Stimulated activated CD4-positive, alpha-beta T cell treated with anti-CD3 and anti-CD28 coated beads, TNF-alpha, amount 100 ng/mL, for 4 hours (primary cell): ENCODE results near the gene SOHLH2.

ENCODE experiments used
- DNase-seq, 3 experiments: peaks; one replicate each; pipeline ENCODE4 v3.0.0-alpha.2; 2020; ENCODE audit warnings: low read depth in 3 of 3

SOHLH2 gene

DNA sequence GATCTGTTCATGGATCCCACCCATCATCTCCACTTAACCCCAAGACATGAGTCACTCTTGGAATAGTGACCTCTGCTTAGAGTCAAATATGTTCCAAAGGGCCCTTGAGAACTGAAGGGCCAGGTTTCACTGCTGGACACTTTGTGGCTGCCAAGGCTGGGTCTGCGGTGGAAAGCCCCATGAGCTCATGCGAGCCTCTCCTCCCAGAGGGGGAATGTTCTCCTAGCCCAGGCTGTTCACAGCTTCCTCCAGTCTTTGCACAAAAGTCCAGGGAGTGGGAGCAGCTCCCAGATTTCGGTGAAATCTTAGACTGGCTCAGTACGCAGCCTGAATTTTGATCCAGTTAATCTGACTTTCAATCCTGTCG, 82.4 kb downstream of the SOHLH2 start:
- no peak for DNase-seq

DNA sequence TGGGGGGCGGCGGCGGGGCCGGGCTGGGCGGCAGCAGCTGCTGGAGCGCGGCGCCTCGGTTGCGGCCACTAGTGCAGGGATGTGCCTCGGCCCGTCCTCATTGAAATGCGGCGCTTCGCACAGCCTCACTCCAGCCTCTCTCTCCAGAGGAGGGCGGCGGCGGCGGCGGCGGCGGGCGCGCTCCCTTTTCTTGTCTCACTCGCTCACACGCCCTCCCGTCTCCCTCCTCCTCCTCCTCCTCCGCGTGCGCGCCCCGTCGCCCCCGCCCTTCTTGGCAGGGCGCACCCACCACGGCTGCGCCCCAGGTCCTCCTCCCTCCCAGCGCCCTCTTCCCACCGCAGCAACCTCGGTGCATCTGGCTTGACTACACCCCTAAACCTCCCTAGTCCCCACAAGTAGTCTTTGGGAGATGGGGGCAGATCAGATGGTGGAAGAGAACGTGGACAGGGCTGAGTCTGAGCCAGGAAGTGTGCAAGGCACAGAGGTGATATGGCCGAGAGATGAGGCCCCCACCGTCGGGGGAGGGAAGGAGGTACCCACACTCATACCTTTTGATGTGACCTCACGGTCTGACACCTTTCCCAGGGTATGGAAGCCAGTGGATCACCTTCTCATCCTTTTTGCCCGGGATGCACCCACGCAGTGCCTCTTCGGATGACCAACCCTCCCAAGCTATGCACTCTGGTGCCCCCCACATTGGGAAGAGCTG, 83.0 kb downstream of the SOHLH2 start, which contains the start of gene DCLK1:
Gene DCLK1, minus strand, starts transcription at position 161 of the 709 bp plus-strand sequence.
- DNase-seq = no peak

GRCh38 chr13:36130552-36131221, 83.7 kb downstream of the SOHLH2 start:
- DNase-seq = no peak

DNA sequence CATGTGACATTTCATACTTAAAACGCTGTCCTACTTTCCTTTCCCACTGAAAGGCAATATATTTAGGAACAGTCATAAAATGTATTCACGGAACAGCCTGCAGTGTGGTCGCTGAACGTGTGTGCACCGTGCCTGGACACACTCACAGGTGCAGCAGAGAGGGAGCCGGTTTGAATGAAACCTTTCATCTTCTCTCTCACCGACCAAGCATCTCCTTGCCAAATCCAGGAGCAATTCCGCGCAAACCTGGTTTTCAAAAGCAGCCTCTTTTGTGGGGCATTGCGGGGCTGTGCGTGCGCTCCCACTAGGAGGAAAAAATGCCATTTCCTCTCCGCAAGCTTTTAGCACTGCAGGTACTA, 84.2 kb downstream of the SOHLH2 start:
- no peak for DNase-seq

DNA sequence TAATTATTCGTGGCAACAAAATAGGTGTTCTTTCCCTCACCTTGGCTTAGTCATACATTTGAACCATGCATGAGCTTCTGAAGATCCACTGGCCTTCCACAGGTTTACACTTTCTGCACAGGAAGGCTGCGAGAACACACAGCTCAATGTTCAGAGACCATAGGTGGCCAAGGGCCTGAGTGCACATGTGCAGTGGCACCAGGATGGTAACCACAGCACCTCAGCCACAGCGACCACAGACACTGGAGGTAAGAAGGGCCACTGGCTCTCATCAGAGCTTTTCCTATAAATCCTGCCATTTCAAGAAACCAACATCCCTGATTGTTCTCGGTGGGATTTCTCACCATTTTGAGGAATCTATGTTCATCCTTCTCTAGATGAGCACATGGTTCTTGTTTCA, 84.8 kb downstream of the SOHLH2 start:
- DNase-seq = no peak

DNA sequence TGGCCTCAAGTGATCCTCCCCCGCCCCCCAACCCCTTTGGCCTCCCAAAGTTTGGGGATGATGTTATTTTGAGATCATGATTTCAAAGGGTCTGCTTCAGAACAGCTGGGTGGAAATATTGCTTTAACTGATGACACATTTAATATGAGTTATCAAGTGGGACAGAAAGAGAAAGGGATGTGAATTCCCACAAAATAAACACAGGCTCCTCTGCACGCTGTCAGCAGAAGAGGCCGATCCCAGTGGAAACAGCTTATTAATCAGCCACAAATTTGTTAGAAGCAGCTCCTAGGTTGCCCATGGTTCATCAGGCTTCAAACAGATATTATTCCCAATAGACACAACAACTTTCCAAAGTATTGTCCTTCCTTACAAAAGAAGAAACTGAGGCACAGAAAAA, 87.9 kb downstream of the SOHLH2 start:
- no peak for DNase-seq

- no peak for DNase-seq
These were observed 88.5 kb downstream of the SOHLH2 start for GRCh38 chr13:36125841-36126240.

DNA sequence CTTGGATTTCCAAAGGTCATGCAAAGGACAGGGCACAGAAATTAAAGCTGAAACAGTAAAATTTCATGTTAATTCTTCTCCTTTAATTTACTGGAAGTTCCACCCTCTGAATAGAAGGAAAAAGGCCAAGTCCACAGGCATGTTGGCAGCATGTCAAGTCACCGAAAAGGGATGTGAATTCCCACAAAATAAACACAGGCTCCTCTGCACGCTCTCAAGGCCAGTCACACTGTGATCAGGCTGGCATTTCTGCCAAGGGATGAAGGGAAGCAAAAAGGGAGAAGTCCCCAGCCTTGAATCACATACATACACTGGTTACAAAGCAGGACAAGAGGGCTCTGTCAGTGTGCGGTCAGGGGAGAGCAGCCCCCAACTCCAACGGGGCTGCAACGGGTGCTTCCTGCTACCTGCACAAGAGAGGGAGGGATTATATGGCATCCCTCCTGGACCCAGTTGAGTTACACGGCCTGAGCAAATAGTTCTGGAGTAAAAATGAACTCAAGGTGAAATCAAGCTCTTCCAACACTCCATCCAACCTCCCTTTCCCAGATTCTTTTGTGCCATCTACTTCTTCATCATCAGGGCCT, 90.0 kb downstream of the SOHLH2 start:
- DNase-seq = no peak
